PC-9 (cell line): ENCODE data around the gene GMNN. TPM values are rescaled to one million over a fixed set of nuclear protein-coding genes. Genes with fewer than 3 reads are reported as not detected.
A peak's percentile ranks its signal among the peaks of the same experiment; 100 is the strongest.
"Not testable (repeated sequence)": the region's sequence is repeated elsewhere in the genome, so short reads cannot be mapped to it uniquely, and the experiment has no call there.

Source experiments
- Bru-seq: library from RNA; stranded (reverse); fragments of 400-500 nt; gene quantifications from one replicate; lab custom pipeline; 2021; lab: Mats Ljungman, UMichigan
- BruChase-seq, 2 experiments: library from RNA; stranded (reverse); fragments of 400-500 nt; gene quantifications; one replicate each; lab custom pipeline; 2021; lab: Mats Ljungman, UMichigan
- BruUV-seq: library from RNA; stranded (reverse); fragments of 400-500 nt; replicated peaks from 2 replicates; lab custom pipeline; 2021; lab: Mats Ljungman, UMichigan
- CTCF ChIA-PET: fragments of 300-600 bp; sonication (Branson Sonifier 250); formaldehyde crosslinking; loops from one replicate; lab custom pipeline; 2022; ENCODE audit warnings: antibody characterized with exemption; lab: Charles Lee
- POLR2A ChIA-PET: fragments of 300-600 bp; sonication (Branson Sonifier 250); formaldehyde crosslinking; loops from one replicate; lab custom pipeline; 2022; ENCODE audit warnings: antibody characterized with exemption; ENCODE audit not compliant: unreplicated experiment; lab: Charles Lee
- DNase-seq, 2 experiments: peaks; one replicate each; pipeline versions ENCODE4 v3.0.0 to v3.0.0-alpha.2; 2015 to 2022; ENCODE audit warnings: mixed read lengths in 1 of 2
- H2AFZ ChIP-seq: fragments of 200-600 bp; sonication (generic); 2 replicates; pipeline ENCODE4 v1.8.1; 2017; ENCODE audit warnings: antibody characterized with exemption
- H3F3A ChIP-seq: fragments of 200-600 bp; sonication (generic); 2 replicates; pipeline ENCODE4 v1.8.1; 2017; ENCODE audit warnings: antibody characterized with exemption, mild to moderate bottlenecking, low read depth; ENCODE audit not compliant: insufficient read depth
- H3K27ac ChIP-seq: fragments of 200-600 bp; sonication (generic); 2 replicates; pipeline ENCODE4 v1.6.1; 2016; ENCODE audit warnings: mixed run types
- H3K27me3 ChIP-seq: fragments of 200-600 bp; sonication (generic); 2 replicates; pipeline ENCODE4 v1.6.1; 2016; ENCODE audit warnings: low read depth, mixed run types; ENCODE audit not compliant: insufficient read depth
- H3K36me3 ChIP-seq: fragments of 200-600 bp; sonication (generic); 2 replicates; pipeline ENCODE4 v1.6.1; 2016; ENCODE audit warnings: low read depth, mixed run types
- H3K4me1 ChIP-seq: fragments of 200-600 bp; sonication (generic); replicated peaks from 2 replicates; pipeline ENCODE4 v1.6.1; 2016; ENCODE audit warnings: mixed run types; ENCODE audit not compliant: insufficient read depth
- H3K4me2 ChIP-seq: fragments of 200-600 bp; sonication (generic); 2 replicates; pipeline ENCODE4 v1.6.1; 2017; ENCODE audit warnings: mixed run types
- H3K4me3 ChIP-seq: fragments of 200-600 bp; sonication (generic); 2 replicates; pipeline ENCODE4 v1.6.1; 2016; ENCODE audit warnings: mixed run types
- H3K79me2 ChIP-seq: fragments of 200-600 bp; sonication (generic); 2 replicates; pipeline ENCODE4 v1.6.1; 2017; ENCODE audit warnings: low read depth, mixed run types
- H3K9me2 ChIP-seq: fragments of 200-600 bp; sonication (generic); 2 replicates; pipeline ENCODE4 v1.8.1; 2017; ENCODE audit warnings: mild to moderate bottlenecking; ENCODE audit not compliant: insufficient read depth
- H3K9me3 ChIP-seq: fragments of 200-600 bp; sonication (generic); 2 replicates; pipeline ENCODE4 v1.8.1; 2016; ENCODE audit warnings: low read depth; ENCODE audit not compliant: insufficient read depth
- H4K20me1 ChIP-seq: fragments of 200-600 bp; sonication (generic); 2 replicates; pipeline ENCODE4 v1.8.1; 2017; ENCODE audit not compliant: insufficient read depth
- EZH2 ChIP-seq: fragments of 200-600 bp; sonication (generic); IDR thresholded peaks from 2 replicates; pipeline ENCODE4 v1.8.0; 2017; ENCODE audit warnings: antibody characterized with exemption, low read depth
- intact Hi-C: fragments of 100-400 bp; cut with micrococcal nuclease; formaldehyde crosslinking; loops from one replicate; pipeline ENCODE4 v1.10.0; 2022; ENCODE audit not compliant: unreplicated experiment
- long read RNA-seq: library from polyadenylated mRNA; stranded (forward); transcript quantifications from one replicate; pipeline ENCODE4 v2.0.0, GENCODE V29; 2022
- total RNA-seq: library from RNA; stranded (reverse); gene quantifications from 2 replicates; pipeline ENCODE4 v1.2.3, GENCODE V29; 2021
- TF ChIP-seq, protein P1 (sequence below): fragments of 200-600 bp; sonication (generic); conservative IDR thresholded peaks from 2 replicates; pipeline ENCODE4 v1.6.1; 2017; ENCODE audit warnings: mixed run types, antibody characterized with exemption, mild to moderate bottlenecking, moderate library complexity

The GMNN gene
- total RNA-seq (53.1 and 54.8 TPM in 2 replicates), Bru-seq, nascent RNA (percentile 96 among the genes with signal in this experiment), BruChase-seq, experiment 1, labeled RNA remaining after a 2-hour chase (percentile 86 among the genes with signal in this experiment), BruChase-seq, experiment 2, labeled RNA remaining after a 6-hour chase (percentile 89 among the genes with signal in this experiment)
- long read RNA-seq, transcript GMNN-201 (7 exons, 1,262 nt) = major isoform, 68 of 155 reads
- long read RNA-seq, transcript GMNN-202 (7 exons, 1,133 nt) = minor isoform, 65 of 155 reads
- long read RNA-seq, partial matches to known transcripts = 2 of 155 reads
- long read RNA-seq, other reads (novel, unspliced or antisense) = 16 of 155 reads

DNA sequence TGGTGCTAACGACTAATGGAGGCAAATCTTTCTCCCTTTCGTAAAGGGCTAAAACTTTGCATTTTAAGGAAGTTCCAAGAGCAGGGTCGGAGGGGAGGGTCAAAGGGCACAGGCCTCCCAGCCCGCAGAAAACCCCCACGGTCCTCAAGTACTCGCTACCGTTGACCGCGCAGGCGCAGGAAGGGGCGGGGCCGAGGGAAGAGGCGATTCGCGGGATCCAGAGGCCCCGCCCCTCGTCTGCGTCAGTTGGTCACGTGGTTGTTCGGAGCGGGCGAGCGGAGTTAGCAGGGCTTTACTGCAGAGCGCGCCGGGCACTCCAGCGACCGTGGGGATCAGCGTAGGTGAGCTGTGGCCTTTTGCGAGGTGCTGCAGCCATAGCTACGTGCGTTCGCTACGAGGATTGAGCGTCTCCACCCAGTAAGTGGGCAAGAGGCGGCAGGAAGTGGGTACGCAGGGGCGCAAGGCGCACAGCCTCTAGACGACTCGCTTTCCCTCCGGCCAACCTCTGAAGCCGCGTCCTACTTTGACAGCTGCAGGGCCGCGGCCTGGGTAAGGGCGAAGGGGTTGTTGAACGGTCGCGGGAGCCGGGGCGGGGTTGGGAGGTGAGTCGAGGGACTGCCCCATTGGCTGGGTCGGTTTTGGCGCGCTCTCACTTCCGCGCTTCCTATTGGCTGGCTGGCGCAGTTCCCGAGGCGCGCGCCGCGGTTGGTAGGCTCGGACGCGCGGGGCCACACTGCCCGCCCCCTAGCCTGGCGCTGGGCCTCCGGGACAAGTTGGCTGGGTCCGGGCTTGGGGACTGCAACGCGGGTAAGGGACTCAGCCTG is at the start of gene GMNN:
Gene GMNN, plus strand, starts transcription at position 242 of the 824 bp plus-strand sequence. CDS start 2,310 bp downstream, outside the sequence.
- H3K27me3 ChIP-seq = no peaks in the 10 kb centered on the region
- ChIA-PET CTCF (interaction anchor here (0.5 kb wide), 1 partner anchor 341 kb away, joined by 3 read pairs; no protein-coding TSS in a partner anchor), POLR2A (interaction anchor here (0.7 kb wide), 1 partner anchor 209 kb away, joined by 7 read pairs; no protein-coding TSS in a partner anchor)
- TF ChIP-seq, protein P1, sequence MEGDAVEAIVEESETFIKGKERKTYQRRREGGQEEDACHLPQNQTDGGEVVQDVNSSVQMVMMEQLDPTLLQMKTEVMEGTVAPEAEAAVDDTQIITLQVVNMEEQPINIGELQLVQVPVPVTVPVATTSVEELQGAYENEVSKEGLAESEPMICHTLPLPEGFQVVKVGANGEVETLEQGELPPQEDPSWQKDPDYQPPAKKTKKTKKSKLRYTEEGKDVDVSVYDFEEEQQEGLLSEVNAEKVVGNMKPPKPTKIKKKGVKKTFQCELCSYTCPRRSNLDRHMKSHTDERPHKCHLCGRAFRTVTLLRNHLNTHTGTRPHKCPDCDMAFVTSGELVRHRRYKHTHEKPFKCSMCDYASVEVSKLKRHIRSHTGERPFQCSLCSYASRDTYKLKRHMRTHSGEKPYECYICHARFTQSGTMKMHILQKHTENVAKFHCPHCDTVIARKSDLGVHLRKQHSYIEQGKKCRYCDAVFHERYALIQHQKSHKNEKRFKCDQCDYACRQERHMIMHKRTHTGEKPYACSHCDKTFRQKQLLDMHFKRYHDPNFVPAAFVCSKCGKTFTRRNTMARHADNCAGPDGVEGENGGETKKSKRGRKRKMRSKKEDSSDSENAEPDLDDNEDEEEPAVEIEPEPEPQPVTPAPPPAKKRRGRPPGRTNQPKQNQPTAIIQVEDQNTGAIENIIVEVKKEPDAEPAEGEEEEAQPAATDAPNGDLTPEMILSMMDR = no peak
- TF ChIP-seq EZH2 = no peak
- peak within 1 kb of the TSS; percentile 65 for H3K27ac ChIP-seq
- H3K4me2 ChIP-seq = peak within 1 kb of the TSS; percentile 88
- peaks cover 16% of the 10 kb centered on the region; the same call in 1 of the 2 replicates for H3F3A ChIP-seq
- no peaks in the 10 kb centered on the region for H4K20me1 ChIP-seq
- peak within 1 kb of the TSS; percentile 91 for H2AFZ ChIP-seq
- intact Hi-C loops = loop anchor here (2.0 to 5.0 kb wide), 2 partner anchors 54 to 128 kb away; partner anchors contain the start of gene KIAA0319
- H3K79me2 ChIP-seq = peaks cover 46% of the 10 kb centered on the region
- peaks cover 14% of the 10 kb centered on the region for H3K36me3 ChIP-seq
- H3K4me1 ChIP-seq = peaks cover 43% of the 10 kb centered on the region
- H3K4me3 ChIP-seq = peak within 1 kb of the TSS; percentile 72
- peak; percentile 83 to 96 for DNase-seq
- no peaks in the 10 kb centered on the region for H3K9me3 ChIP-seq
- H3K9me2 ChIP-seq = no peaks in the 10 kb centered on the region
- TSS peak; percentile 93 for BruUV-seq

DNA sequence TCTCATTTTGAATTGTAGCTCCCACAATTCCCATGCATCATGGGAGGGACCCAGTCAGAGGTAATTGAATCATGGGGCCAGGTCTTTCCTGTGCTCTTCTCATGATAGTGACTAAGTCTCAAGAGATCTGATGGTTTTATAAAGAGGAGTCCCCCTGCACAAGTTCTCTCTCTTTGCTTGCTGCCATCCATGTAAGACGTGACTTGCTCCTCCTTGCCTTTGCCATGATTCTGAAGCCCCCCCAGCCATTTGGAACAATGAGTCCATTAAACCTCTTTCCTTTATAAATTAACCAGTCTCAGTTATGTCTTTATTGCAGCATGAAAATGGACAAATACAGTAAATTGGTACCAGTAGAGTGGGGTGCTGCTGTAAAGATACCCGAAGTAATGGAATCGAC is 44.1 kb upstream of the GMNN start:
- H3K27ac ChIP-seq, H2AFZ ChIP-seq, CTCF ChIA-PET: not testable (repeated sequence)

DNA sequence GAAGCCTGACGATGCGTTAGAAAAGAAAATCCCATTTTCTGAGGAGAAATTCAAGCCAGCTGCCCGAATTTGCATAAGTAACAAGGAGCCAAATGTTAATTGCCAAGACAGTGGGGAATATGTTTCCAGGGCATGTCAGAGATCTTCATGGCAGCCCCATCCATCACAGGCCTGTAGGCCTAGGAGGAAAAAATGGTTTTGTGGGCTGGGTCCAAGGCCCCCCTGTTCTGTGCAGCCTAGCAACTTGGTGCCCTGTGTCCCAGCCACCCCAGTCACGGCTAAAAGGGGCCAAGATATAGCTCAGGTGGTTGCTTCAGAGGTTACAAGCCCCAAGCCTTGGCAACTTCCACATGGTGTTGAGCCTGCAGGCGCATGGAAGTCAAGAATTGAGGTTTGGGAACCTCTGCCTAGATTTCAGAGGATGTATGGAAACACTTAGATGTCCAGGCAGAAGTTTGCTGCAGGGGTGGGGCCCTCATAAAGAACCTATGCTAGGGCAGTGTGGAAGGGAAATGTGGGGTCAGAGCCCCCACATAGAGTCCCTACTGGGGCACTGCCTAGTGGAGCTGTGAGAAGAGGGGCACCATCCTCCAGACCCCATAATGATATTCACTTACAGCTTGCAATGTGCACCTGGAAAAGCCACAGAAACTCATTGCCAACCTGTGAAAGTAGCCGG is 43.1 kb upstream of the GMNN start:
- H3K4me3 ChIP-seq, POLR2A ChIA-PET, H3K4me1 ChIP-seq, BruUV-seq, CTCF ChIA-PET, H3K79me2 ChIP-seq, intact Hi-C loops, DNase-seq, H2AFZ ChIP-seq, H3K9me2 ChIP-seq, H3F3A ChIP-seq, H3K27ac ChIP-seq, H3K36me3 ChIP-seq, H3K27me3 ChIP-seq, H4K20me1 ChIP-seq, H3K4me2 ChIP-seq: not testable (repeated sequence)
- H3K9me3 ChIP-seq = peaks cover 14% of the 10 kb centered on the region

More for the DNA sequence above, 44.1 kb upstream of the GMNN start:
- intact Hi-C loops, H4K20me1 ChIP-seq, H3K36me3 ChIP-seq, H3K27me3 ChIP-seq, H3K4me2 ChIP-seq, POLR2A ChIA-PET, DNase-seq, H3K79me2 ChIP-seq, H3K4me1 ChIP-seq, H3K9me2 ChIP-seq, H3F3A ChIP-seq, H3K4me3 ChIP-seq, BruUV-seq: not testable (repeated sequence)
- peaks cover 14% of the 10 kb centered on the region for H3K9me3 ChIP-seq
